Stimulated activated memory B cell treated with anti-CD40 and anti-IgM and Interleukin-4, amounts not matched to agents 10 μg/mL and 1 μg/mL and 100 μg/mL, for 72 hours (primary cell): ENCODE data around the gene SCAF8.
"Not testable (repeated sequence)": the region's sequence is repeated elsewhere in the genome, so short reads cannot be mapped to it uniquely, and the experiment has no call there.

Source experiments
- ATAC-seq: fragments of 150-1000 bp; cut with Tn5 transposase; 2 replicates; pipeline ENCODE4 v1.10.0; 2021
- H3K27ac Mint-ChIP-seq: one replicate; pipeline ENCODE4 v1.8.0; 2022; ENCODE audit warnings: mild to moderate bottlenecking, mixed read lengths
- H3K27me3 Mint-ChIP-seq: one replicate; pipeline ENCODE4 v1.8.0; 2022; ENCODE audit warnings: mixed read lengths
- H3K36me3 Mint-ChIP-seq: one replicate; pipeline ENCODE4 v1.8.0; 2022; ENCODE audit warnings: mixed read lengths
- H3K4me1 Mint-ChIP-seq: one replicate; pipeline ENCODE4 v1.8.0; 2022; ENCODE audit warnings: mixed read lengths
- H3K4me3 Mint-ChIP-seq: one replicate; pipeline ENCODE4 v1.8.0; 2022; ENCODE audit warnings: mild to moderate bottlenecking, moderate library complexity, mixed read lengths
- H3K9me3 Mint-ChIP-seq: one replicate; pipeline ENCODE4 v1.8.0; 2022; ENCODE audit warnings: mixed read lengths

The SCAF8 gene

DNA sequence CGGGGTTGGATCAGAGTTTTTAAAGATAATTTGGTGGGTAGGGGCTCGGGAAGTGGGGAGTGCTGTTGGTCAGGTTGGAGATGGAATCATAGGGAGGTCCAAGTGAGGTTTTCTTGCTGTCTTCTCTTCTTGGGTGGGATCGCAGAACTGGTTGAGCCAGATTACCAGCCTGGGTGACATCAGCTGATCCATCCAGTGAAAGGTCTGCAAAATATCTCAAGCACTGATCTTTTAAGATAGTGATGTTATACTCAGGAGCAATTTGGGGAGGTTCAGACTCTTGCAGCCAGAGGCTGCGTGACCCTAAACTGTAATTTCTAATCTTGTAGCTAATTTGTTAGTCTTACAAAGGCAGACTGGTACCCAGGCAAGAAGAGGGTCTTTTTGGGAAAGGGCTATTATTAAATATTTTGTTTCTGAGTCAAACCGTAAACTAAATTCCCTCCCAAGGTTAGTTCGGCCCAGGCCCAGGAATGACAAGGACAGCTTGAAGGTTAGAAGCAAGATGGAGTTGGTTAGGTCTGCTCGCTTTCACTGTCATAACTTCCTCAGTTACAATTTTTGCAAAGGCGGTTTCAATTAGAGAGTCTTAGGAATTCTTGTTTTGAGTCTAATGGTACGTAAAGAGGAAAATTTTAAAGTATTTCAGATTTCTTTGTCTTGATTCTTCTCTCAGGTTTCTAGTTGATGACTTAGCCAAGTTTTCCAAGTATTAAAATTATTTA is 53.1 kb downstream of the SCAF8 start:
- peaks cover 19% of the 10 kb centered on the region for H3K4me1 Mint-ChIP-seq
- H3K36me3 Mint-ChIP-seq = peaks cover 34% of the 10 kb centered on the region
- no peak overlapping the region for H3K27ac Mint-ChIP-seq
- no peak for ATAC-seq
- H3K27me3 Mint-ChIP-seq = no peaks in the 10 kb centered on the region
- H3K9me3 Mint-ChIP-seq = no peaks in the 10 kb centered on the region
- no peak overlapping the region for H3K4me3 Mint-ChIP-seq

DNA sequence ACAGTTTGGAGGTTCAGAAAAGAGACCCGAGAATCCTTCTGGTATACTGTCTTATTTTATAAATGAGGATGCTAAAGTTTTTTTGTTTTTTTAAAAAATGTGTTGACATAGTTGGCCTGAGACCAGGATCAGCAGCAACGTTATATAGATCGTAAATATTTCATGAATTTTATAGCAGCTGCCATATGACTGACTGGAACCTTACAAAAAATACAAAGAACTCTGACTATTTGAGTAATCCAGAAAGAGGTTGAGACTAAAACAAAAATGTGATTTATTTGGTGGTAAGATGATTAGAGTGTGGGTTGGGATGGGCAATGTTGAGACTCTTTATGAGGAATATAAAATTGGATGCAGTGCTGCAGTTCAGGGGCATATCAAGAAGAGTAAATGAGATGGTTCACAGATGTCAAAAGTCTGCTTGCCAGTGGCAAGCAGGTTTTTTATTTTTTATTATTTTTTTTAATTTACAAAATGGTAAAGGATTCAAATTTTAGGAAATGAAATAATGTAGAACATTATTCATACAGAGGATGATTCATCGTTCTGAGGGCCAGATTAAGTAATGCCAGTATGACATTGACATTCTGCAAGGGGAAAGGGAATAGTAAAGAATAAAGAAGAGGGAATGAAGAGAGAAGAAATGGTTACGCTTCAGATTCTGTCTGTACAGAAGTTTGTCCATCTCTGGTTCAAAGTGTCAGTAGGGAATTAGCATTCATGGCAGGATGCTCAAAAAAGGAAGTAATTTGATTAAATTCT is 58.5 kb downstream of the SCAF8 start:
- Mint-ChIP-seq H3K4me1 (peaks cover 12% of the 10 kb centered on the region), H3K9me3 (no peaks in the 10 kb centered on the region), H3K4me3 (no peak overlapping the region), H3K36me3 (peaks cover 45% of the 10 kb centered on the region), H3K27ac (no peak overlapping the region), H3K27me3 (no peaks in the 10 kb centered on the region)
- no peak for ATAC-seq

DNA sequence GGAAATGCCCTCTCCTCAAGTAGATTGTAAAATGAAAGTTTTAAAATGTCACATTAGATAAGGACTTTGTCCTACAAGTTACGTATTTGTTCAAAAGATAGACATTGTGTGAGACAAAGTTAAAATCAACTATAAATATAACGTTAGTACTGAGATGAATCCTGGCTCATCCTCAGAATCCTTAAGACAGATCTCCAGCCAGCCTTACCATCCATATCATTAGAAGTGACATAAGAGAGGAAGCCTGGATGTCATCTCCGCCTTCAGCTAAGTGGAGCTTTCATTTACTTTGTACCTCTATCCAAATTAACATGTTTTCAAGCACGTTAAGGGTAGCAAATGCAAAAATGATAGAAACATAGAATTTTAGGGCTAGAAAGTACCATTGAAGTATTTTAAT is 59.1 kb downstream of the SCAF8 start:
- Mint-ChIP-seq H3K27ac (no peak overlapping the region), H3K9me3 (no peaks in the 10 kb centered on the region), H3K4me1 (peaks cover 12% of the 10 kb centered on the region), H3K4me3 (no peak overlapping the region), H3K27me3 (no peaks in the 10 kb centered on the region), H3K36me3 (peaks cover 51% of the 10 kb centered on the region)
- ATAC-seq = no peak

DNA sequence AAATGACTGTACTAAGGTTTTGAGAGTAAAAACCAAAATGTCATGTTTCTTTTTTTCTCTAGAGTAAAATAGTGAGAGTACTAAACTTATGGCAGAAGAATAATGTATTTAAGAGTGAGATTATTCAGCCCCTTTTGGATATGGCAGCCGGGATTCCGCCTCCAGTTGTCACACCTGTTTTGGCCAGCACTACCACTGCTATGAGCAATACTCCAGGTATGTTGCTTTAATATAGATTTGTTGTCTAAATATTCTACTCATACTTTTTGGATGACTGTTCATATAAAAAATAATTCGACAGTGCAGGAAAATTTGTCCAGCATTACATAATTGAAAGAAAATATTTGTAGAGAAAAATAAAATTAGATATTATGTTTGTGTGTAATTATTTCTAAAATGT is 59.5 kb downstream of the SCAF8 start:
- H3K9me3 Mint-ChIP-seq = no peaks in the 10 kb centered on the region
- no peak overlapping the region for H3K27ac Mint-ChIP-seq
- no peak for ATAC-seq
- no peak overlapping the region for H3K4me3 Mint-ChIP-seq
- H3K36me3 Mint-ChIP-seq = peaks cover 51% of the 10 kb centered on the region
- no peaks in the 10 kb centered on the region for H3K27me3 Mint-ChIP-seq
- peaks cover 12% of the 10 kb centered on the region for H3K4me1 Mint-ChIP-seq

- Mint-ChIP-seq H3K27me3 (no peaks in the 10 kb centered on the region), H3K9me3 (no peaks in the 10 kb centered on the region), H3K36me3 (peaks cover 71% of the 10 kb centered on the region), H3K4me3 (no peak overlapping the region), H3K27ac (no peak overlapping the region), H3K4me1 (peaks cover 29% of the 10 kb centered on the region)
- no peak for ATAC-seq
These were observed 63.3 kb downstream of the SCAF8 start for GRCh38 chr6:154796484-154796883.

DNA sequence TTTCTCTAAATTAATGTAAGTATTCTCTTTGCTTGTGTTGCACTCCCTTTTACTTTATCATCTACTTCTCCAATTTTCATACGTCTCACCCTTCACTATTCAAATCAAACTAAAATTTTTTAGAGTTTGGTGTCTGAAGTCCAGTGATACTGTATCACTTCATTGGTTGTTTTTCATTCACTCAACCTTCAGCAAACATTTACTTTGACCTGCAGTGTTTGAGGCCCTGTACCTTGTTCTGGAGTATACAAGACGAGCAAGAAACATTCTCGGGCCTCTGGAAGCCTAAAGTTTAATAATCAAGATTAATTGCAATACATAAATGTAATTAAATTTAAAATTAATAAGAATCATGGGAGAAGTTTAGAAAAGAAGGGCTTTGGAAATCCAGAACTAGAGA is 64.6 kb downstream of the SCAF8 start:
- H3K9me3 Mint-ChIP-seq = no peaks in the 10 kb centered on the region
- no peaks in the 10 kb centered on the region for H3K27me3 Mint-ChIP-seq
- peaks cover 21% of the 10 kb centered on the region for H3K4me1 Mint-ChIP-seq
- no peak overlapping the region for H3K4me3 Mint-ChIP-seq
- no peak for ATAC-seq
- peaks cover 63% of the 10 kb centered on the region for H3K36me3 Mint-ChIP-seq
- no peak overlapping the region for H3K27ac Mint-ChIP-seq

- no peaks in the 10 kb centered on the region for H3K9me3 Mint-ChIP-seq
- H3K4me1 Mint-ChIP-seq = peaks cover 21% of the 10 kb centered on the region
- ATAC-seq = no peak
- no peaks in the 10 kb centered on the region for H3K27me3 Mint-ChIP-seq
- peaks cover 56% of the 10 kb centered on the region for H3K36me3 Mint-ChIP-seq
- peak overlapping the region; percentile 76 for H3K27ac Mint-ChIP-seq
- no peak overlapping the region for H3K4me3 Mint-ChIP-seq
These were observed 67.1 kb downstream of the SCAF8 start for GRCh38 chr6:154800338-154800737.

DNA sequence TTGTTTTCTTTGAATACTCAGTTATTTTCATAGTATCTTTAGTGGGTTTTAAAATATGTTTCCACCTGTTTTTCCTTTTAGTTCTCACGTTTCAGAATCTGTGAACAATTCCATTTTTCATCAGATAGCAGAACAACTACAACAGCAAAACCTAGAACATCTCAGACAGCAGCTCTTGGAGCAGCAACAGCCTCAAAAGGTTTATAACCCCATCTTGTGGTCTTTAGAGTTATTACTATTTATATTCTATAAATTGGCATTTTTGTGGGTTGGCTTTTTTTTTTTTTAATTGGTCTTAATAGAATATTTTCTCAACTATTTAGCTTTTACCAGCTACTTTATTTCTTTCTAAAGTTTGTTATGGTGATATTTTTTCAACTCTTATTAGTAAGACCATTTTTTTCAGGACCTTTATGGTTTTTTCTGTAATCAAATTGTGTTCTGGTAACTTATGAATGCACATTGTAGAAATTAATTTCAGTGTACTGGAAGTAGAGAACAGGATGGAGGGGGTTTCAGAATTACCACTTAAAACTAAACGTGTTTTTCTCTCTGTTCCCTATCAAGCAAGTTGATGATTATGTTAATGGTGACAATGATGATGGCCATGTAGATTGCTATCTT is 72.2 kb downstream of the SCAF8 start:
- H3K27ac Mint-ChIP-seq = no peak overlapping the region
- H3K27me3 Mint-ChIP-seq = no peaks in the 10 kb centered on the region
- no peak for ATAC-seq
- no peak overlapping the region for H3K4me3 Mint-ChIP-seq
- no peaks in the 10 kb centered on the region for H3K9me3 Mint-ChIP-seq
- peaks cover 43% of the 10 kb centered on the region for H3K36me3 Mint-ChIP-seq
- H3K4me1 Mint-ChIP-seq = peaks cover 7% of the 10 kb centered on the region

- Mint-ChIP-seq H3K27ac (peak overlapping the region; percentile 41), H3K36me3 (peaks cover 50% of the 10 kb centered on the region), H3K27me3 (no peaks in the 10 kb centered on the region), H3K4me1 (no peaks in the 10 kb centered on the region), H3K9me3 (peaks cover 2% of the 10 kb centered on the region), H3K4me3 (no peak overlapping the region)
- no peak for ATAC-seq
These were observed 73.6 kb downstream of the SCAF8 start for GRCh38 chr6:154806804-154807203.

GRCh38 chr6:154811663-154812062 is 78.4 kb downstream of the SCAF8 start:
- not testable (repeated sequence) for H3K27ac Mint-ChIP-seq, H3K27me3 Mint-ChIP-seq, ATAC-seq, H3K9me3 Mint-ChIP-seq, H3K4me3 Mint-ChIP-seq
- H3K36me3 Mint-ChIP-seq = peaks cover 65% of the 10 kb centered on the region
- H3K4me1 Mint-ChIP-seq = peaks cover 37% of the 10 kb centered on the region

- peak overlapping the region; percentile 48 for H3K4me3 Mint-ChIP-seq
- H3K27me3 Mint-ChIP-seq = no peaks in the 10 kb centered on the region
- peaks cover 45% of the 10 kb centered on the region for H3K4me1 Mint-ChIP-seq
- H3K9me3 Mint-ChIP-seq = peaks cover 5% of the 10 kb centered on the region
- H3K27ac Mint-ChIP-seq = peak overlapping the region; percentile 65
- ATAC-seq = peak; percentile 77
- peaks cover 76% of the 10 kb centered on the region for H3K36me3 Mint-ChIP-seq
These were observed 80.8 kb downstream of the SCAF8 start for GRCh38 chr6:154814063-154814462.

GRCh38 chr6:154815938-154816820 is 83.0 kb downstream of the SCAF8 start:
- ATAC-seq = peak; percentile 60
- Mint-ChIP-seq H3K27me3 (no peaks in the 10 kb centered on the region), H3K27ac (peak overlapping the region; percentile 80), H3K4me1 (peaks cover 45% of the 10 kb centered on the region), H3K4me3 (peak overlapping the region; percentile 21), H3K36me3 (peaks cover 72% of the 10 kb centered on the region), H3K9me3 (peaks cover 5% of the 10 kb centered on the region)

DNA sequence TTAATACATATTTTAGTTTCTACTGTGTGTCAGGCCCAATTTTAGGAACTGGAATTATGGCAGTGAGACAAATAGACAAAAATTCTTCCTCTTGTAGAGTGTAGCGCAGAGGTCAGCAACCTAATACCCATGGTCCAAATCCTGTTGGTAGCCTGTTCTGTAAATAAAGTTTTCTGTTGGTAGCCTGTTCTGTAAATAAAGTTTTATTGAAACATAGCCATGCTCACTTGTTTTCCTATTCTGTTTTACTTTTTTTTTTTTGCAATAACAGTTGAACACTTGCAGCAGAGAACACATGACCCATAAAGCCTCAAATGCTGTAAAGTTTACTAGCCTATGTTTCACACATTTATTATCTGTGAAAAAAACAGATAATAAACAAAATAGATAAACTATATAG is 87.9 kb downstream of the SCAF8 start:
- no peaks in the 10 kb centered on the region for H3K27me3 Mint-ChIP-seq
- peaks cover 19% of the 10 kb centered on the region for H3K4me1 Mint-ChIP-seq
- ATAC-seq = no peak
- H3K36me3 Mint-ChIP-seq = peaks cover 71% of the 10 kb centered on the region
- no peak overlapping the region for H3K4me3 Mint-ChIP-seq
- H3K27ac Mint-ChIP-seq = peak overlapping the region; percentile 44
- no peaks in the 10 kb centered on the region for H3K9me3 Mint-ChIP-seq

GRCh38 chr6:154821638-154822037 is 88.4 kb downstream of the SCAF8 start:
- Mint-ChIP-seq H3K36me3 (peaks cover 66% of the 10 kb centered on the region), H3K9me3 (no peaks in the 10 kb centered on the region), H3K4me3 (no peak overlapping the region), H3K27me3 (no peaks in the 10 kb centered on the region), H3K27ac (peak overlapping the region; percentile 44), H3K4me1 (peaks cover 13% of the 10 kb centered on the region)
- no peak for ATAC-seq
